GM19372 (cell line): ENCODE data around the gene POLR1C.
"Not testable (repeated sequence)": the region's sequence is repeated elsewhere in the genome, so short reads cannot be mapped to it uniquely, and the experiment has no call there.

Experiments
- ATAC-seq: cut with Tn5 transposase; IDR thresholded peaks from one replicate; pipeline ENCODE4 v1.9.1; 2021; ENCODE audit warnings: mild to moderate bottlenecking, low read depth, moderate library complexity; ENCODE audit not compliant: unreplicated experiment

Gene POLR1C

DNA sequence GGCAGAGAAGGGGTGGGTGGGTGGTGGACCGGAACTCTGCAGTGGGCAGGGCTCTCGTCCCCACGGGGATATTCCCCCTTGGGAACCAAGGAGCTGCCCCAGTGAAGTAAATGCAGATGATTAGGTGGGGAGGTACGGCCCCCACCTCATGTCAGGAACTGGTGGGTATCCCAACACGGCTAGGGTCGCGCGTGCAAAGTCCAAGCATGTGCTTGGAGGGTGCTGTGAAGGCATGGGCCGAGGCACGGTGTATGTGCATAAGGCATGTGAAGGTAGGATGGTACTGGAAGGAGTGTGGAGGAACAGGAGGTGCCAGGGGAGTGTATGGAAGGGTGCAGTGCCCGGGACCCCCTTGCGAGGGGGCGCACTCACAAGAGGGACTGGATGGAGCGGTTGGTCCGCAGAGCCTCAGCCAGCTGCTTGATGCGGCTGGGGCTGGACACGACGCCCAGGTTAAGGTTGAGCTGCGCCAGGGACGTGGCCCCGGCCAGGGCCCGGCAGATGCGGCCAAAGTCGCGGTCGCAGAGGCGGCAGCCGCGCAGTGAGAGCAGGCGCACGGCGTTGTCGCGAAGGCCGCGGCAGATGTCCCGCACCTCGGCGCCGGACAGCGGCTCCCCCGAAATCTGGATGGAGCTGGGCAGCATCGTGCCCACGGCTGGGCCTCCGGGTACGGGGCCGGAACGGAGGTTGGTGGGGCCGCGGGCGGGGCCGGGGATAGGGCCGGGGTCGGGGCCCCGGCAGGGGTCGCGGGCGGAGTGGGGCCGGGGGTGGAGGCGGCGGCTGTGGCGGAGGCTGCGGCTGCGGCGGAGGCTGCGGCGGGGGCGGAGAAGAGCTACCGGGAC lies 7.5 kb upstream of the POLR1C start:
- ATAC-seq = no peak

DNA sequence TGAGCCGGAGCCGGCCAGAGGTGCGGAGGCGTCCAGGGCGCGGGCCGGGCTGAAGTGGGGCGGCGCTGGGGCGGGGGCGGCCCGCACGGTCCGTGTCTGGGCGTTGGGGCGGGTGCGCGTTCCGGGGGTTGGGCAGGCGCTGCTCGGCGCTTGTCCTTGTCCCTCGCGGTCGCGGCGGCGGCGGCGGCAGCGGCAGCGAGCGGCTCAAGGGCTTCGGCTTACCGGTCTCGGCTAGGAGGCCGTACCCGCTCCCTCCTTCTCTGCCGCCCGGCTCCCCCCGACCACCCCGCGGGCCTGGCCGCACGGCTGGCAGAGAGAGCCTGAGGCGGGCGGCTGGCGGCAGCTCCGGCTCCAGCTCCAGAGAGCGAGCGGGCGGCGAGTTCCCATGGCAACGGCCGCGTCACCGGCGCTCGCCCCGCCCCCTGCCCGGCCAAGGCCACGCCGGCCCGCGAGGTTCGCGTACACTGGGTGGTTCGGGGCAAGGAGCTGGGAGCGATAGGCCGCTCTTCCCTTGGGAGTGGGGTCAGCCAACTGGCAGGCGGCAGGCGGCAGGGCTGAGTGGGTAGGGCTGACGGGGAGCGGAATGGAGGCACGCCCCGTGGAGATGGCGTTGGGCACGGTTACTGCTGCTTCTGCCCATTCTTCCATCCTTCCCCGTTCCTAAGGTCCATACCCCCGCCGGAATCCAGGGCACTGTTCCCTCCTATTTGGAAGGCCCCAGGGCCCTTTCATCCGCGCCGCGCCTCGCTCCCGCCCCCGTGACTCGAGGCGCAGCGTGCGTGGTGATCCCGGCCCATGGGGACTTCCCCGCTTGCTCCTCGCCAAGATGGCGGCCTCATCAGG lies 6.7 kb upstream of the POLR1C start, which contains the start of gene LRRC73:
Gene LRRC73, minus strand, starts transcription at position 363 of the 843 bp plus-strand sequence. CDS start 561 bp downstream, outside the sequence.
- ATAC-seq = peak; percentile 66

DNA sequence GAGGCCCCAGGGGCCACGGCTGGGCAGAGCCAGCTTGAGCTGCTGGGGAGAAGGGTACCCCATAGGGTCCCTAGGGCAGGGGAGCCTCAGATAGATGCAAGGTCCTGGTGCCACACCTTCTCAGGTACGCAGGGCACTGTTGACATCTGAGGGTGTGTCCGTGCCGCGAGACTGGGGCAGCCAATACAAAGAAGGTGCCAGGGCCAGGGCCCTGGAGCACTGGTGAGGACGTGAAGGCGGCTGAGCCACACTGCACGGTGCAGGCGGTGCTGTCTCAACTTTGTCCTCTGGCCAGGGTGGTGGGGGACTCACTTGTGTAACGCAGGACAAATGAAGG lies 6.1 kb upstream of the POLR1C start:
- no peak for ATAC-seq

DNA sequence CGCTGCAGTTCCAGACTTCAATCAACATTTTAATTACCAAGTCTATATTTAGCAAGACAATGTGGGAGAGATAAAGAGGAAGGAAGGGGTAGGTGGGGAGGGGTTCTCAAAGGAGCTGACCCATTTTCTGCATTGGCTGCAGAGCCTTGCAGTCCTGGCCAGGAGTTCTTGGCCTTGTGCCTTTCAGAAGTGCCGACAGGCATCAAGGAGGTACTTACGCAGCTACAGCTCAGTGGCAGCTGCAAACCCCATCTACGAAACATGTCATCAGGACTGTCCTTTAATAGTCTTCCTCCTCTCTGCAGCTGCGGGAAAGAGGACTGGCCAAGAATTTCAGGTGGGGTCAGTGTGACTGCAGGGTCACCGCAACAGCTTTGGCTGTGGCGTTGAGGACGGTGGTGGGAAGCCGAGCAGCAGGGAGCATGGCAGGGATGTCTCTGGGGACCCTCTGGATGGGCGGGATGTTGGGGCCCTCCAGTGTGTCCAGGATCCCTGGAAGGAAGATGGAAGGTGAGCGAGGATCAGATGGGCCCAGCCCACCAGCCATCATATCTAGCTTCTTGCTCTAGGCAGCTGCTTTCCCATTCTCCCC lies 5.0 kb upstream of the POLR1C start:
- ATAC-seq = no peak

DNA sequence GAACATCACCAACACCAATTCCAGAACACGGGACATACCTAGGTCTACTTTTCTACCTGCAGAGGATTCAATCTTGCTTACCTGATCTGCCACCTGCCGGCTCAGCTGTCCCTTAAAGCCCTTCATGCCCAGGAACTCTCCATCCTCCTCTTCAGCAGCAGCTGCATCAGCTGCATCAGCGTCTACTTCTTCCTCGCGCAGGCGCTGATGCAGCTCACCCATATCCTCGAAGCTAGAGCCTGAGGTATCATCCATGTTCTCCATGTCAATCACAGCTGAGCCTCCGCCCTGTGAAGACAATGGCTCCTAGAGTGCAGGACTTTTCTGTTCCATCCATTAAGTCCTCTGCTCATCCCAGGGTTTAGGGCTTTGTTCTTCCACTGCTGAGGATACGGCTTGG lies 1.1 kb upstream of the POLR1C start:
- no peak for ATAC-seq

DNA sequence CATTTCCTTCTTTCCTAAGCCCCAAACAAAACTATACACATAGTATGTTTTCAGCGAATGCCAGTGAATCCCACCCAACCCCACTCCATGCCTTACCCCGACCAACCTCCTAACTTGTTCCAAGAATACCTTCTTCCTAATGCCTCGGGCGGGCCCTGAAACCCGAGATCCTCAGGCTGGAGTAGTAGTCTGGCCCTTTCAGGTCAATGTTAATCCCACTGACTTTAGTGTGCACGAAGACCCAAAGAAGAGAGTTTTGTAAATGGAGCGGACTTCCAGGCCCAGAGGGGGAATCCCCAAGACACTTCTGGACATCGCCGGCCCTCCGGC lies 557 bp upstream of the POLR1C start:
- no peak for ATAC-seq

DNA sequence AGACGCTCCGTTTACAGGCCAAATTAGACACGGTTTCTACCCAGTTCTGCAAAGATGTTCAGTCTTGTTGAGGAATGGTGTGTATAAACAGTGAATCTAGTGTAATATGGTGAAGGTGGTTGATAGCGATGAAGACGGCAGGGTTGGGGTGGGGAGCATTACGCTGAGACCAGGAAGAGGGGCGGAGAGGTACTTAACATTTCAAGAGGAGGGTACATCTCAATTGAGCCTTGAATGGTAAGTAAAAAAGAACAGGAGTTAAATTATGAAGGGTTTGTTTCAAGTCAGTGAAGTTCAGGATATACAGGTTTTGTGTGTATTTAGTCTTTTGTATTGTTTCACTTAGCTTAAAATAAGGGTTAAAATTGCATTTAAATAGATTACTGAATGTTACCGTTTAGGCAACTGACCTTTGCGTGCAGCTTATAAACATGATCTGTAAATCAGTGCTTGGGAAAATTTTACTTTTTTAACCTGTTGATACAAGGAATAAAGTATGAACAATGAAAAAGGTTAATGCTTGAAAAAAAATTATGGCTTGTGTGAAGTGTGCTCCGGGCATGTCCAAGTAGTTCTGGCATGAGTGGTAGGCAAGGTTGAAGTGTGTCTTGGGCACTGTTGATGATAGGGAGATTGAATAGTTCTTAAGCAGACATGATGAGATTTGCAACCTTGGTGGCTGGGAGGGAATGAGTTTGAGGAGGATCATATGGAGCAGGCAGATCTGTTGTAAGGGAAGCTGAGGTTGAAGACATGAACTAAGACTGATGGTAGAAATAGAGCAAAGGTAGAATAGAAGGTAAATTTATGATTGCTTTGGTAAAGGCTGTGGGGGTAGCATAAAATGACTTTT lies 842 bp downstream of the POLR1C start:
- no peak for ATAC-seq

DNA sequence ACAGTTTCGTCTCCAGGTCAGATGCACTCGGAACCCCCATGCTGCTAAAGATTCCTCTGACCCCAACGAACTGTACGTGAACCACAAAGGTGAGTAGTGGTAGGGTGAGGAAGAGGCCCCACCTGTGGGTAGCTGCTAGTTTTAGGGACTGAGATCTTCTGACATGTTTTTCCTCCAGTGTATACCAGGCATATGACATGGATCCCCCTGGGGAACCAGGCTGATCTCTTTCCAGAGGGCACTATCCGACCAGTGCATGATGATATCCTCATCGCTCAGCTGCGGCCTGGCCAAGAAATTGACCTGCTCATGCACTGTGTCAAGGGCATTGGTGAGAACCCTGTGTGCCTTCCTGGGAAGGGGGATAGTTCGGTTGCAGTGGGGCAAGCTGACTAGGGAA lies 3.2 kb downstream of the POLR1C start:
- ATAC-seq = no peak

DNA sequence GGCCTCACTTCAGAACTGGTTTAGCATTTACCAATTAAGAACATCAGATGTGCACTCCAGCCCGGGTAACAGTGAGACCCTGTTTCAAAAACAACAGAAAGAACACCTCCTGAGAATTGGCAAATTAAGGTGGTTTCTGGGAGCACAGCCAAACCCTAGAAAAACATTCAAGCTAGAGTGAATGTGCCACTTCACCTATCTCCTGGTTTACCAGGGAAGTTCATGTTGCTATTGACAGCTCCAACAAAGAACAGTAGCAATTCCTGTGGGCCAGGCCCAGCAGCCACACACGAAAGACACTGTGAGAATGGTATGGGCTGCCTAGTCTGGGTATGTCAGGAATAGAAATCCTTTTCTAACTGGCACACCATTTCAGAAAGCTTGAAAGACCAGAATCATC lies 4.9 kb downstream of the POLR1C start:
- no peak for ATAC-seq

DNA sequence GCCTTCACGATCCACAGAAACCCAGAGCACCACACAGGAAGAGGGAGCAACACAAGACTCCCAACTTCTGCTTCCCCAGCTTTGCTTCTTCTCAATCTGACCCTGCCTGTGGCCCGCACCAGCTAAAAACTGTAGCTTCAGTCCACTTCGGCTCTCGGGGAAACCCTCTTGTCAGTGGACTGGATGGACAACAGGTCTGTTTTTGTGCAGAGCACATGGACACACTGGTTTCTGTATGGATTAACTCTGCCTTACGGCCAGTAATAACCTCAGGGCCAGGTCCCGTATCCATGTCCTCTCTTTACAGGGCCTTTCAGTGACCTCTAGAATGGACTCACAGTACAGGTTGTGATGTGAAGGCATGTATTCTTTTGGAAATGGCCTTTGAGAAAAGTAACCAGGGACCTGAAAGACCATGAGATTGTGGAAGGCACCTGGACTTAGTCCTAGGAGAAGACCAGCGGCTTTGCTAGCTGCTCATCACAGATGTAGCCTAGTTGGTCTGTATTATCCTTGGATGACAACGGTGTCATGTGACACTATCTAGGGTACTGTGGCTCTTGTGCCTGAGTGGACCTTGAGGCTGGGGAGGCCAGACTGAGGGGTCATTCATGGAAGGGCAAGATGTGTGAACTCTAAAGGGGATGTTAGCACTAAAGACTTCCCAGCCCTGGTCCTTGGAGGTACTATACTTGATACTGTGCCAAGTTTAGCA lies 5.8 kb downstream of the POLR1C start:
- no peak for ATAC-seq

DNA sequence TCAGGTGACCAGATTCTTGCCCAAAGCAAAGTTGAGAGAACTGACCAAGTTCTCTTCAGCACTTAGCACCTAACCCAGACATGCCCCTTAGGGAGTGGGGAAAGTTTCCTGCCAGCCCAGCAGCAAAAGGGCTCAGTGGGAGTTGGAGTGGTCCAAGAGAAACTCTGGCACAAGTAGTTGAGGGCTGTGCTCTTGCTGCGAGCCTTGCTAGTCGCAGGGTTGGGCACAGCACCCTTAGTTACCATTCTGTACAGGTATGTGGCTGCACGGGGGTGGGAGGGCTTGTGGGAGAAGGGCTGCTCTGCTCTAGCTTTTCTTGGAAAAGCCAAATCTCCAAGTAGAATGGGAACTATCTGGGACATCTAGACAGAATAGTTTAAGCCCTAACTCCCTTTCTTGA lies 6.4 kb downstream of the POLR1C start:
- ATAC-seq = no peak

DNA sequence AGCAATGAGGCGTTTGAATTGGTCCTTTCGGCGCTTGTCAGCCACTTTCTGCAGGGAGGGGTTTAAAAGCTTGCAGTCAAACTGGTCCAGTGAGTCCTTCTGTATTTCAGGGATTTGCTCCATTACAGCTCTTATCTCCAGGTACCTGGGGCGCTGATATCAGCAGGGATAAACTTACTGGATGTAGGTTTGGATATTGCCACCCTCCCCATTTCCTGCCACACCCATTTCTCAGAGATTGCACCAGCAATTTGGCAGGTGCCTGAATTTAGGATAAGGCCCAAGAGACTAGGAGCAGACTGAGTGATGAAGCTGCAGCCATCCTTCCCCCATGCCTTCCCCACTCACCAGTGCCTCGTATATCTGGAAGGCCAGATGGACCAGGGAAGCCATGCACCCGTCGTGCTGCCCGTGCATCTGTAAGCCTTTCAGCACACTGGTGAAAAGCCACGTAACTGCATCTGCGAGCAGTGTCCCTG lies 7.6 kb downstream of the POLR1C start:
- ATAC-seq = no peak

DNA sequence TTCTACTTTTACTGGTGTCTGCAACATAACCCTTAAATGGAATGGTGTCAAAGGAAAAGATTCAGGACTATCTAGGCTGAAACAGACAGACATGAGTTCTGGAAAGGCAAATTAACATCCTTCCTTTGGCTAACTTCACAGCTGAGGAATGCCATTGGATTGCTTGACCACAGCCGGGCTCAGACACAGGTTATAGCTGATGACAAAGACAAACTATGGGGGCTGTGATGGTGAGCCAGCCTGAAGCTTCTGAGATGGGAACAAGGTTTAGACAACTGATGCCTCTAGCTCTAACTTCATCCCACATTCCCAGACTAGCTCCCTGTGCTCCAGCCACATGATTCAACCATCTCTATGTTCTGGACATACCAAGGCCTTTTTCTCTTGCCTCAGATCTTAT lies 15.3 kb downstream of the POLR1C start:
- no peak for ATAC-seq

DNA sequence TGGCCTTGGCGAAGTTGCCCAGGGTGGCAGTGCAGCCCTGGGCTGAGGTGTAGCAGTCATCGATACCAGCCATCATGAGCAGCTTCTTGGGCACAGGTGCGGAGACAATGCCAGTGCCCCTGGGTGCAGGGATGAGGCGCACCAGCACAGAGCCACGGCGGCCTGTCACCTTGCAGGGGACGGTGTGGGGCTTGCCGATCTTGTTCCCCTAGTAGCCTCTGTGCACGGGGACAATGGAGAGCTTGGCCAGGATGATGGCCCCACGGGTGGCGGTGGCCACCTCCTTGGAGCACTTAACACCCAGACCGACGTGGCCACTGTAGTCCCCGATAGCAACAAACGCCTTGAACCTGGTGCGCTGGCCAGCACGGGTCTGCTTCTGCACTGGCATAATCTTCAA lies 22.1 kb downstream of the POLR1C start:
- ATAC-seq = not testable (repeated sequence)

DNA sequence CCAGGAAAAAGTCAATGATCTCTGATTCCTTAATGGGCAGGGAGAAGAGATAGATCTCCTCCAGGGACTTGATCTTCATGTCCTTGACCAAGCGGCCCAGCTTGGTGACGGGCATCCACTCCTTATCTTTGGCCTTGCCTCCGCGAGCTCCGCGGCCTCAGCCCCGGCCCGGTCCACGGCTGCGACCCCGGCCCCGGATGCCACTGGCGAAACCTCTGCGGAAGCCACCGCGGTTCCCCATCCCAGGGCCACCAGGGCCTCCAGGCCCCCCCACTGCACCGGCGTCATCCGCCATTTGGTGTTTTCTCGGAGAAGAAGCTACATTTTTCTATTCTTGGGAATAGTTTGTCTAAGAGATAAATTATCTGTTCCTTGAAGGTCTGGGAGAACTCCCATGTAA lies 22.5 kb downstream of the POLR1C start:
- not testable (repeated sequence) for ATAC-seq

DNA sequence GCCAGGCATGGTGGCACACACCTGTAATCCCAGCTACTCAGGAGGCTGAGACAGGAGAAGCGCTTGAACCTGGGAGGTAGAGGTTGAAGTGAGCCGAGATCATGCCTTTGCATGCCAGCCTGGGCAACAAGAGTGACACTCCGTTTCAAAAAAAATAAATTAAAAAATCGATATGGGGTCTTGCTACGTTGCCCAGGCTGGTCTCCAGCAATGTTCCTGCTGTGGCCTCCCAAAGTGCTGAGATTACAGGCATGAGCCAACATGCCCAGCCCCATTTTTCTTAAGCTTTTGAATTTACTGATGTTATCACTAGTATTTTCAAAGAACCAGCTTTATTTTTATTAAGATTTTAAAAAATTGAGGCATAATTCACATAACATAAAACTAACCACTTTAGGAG lies 23.6 kb downstream of the POLR1C start:
- no peak for ATAC-seq

DNA sequence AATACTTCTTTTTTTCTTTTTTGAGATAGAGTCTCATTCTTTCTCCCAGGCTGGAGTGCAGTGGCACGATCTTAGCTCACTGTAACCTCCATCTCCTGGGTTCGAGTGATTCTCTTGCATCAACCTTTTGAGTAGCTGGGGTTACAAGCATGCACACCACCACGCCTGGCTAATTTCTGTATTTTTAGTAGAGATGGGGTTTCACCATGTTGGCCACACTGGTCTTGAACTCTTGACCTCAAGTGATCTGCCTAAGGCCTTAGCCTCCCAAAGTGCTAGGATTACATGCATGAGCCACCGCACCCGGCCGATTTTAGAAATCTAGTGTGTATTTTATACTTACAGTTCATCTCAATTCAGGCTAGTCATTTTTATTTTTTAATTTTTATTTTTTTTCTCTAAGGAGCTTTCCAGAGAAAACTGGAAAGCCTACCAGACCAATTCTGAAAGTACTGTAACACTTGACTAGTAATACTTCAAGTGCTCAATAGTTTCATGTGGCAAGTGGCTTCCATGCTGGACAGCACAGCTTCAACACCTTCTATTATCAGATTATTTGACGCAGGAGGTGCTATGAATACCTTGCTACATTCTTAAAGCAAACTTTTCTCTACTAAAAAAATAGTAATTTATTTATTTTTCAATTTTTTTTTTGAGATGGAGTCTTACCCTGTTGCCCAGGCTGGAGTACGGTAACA lies 25.0 kb downstream of the POLR1C start:
- no peak for ATAC-seq

DNA sequence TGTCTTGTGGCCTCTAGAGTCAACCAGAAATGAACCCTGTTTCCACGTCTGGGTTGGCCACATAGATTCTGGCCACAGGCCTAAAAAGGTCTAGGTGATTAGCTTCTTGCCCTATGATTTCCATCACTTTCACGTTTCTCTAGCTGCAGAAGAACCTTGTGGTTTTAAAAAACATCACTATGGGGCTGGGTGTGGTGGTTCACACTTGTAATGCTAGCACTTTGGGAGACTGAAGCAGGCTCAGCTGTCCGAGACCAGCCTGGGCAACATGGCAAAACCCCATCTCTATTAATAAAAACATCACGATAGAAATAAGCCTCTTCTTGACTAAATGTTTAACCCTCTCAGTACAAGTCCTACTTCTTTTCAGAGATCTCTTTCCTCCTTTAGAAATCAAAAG lies 27.6 kb downstream of the POLR1C start:
- no peak for ATAC-seq

DNA sequence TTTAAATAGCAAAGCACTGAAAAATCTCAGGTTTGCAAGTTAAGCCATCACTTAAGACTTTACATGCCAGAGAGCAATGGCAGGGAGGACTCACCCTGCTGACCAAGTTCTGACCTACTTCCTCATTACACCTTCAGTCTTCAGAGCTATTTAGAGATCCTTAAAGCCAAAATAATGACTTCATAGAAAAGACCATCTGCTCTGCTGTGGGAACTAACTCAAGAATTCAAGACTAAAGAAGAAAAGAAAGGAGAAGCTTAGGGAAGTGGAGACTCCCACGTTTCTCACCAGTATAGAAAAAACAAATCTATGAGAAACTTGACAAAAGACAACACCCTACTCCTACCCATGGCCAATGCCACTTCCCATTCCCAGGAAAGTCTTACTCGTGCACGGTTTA lies 30.3 kb downstream of the POLR1C start:
- ATAC-seq = no peak
